Tibial nerve (tissue), 4 donors: ENCODE data around the gene UQCC3. TPM values are rescaled to one million over a fixed set of nuclear protein-coding genes. Genes with fewer than 3 reads are reported as not detected.
"Not testable (repeated sequence)": the region's sequence is repeated elsewhere in the genome, so short reads cannot be mapped to it uniquely, and the experiment has no call there.

Experiments used
- DNase-seq, 2 donors: peaks; one replicate each; pipeline ENCODE4 v3.0.0-alpha.2; 2019; ENCODE audit warnings: low spot score in 2 of 2
- H3K27ac ChIP-seq, 4 donors: fragments of 200-600 bp; sonication (generic) in 3 of 4; one replicate each; pipeline ENCODE4 v1.5.1; 2017 to 2019; ENCODE audit warnings: mild to moderate bottlenecking in 1 of 4
- H3K27me3 ChIP-seq, 2 donors: fragments of 200-600 bp; sonication (generic) in 1 of 2; one replicate each; pipeline versions ENCODE4 v1.5.1 to v1.6.0; 2017 to 2019
- H3K36me3 ChIP-seq, 3 donors: fragments of 200-600 bp; sonication (generic); one replicate each; pipeline ENCODE4 v1.5.1; 2018 to 2019
- H3K4me1 ChIP-seq, 4 donors: fragments of 200-600 bp; sonication (generic) in 3 of 4; one replicate each; pipeline ENCODE4 v1.5.1; 2017 to 2019
- H3K4me3 ChIP-seq, 4 donors: fragments of 200-600 bp; sonication (generic) in 3 of 4; one replicate each; pipeline ENCODE4 v1.5.1; 2017 to 2019; ENCODE audit warnings: mild to moderate bottlenecking in 1 of 4, moderate library complexity in 1 of 4
- H3K9me3 ChIP-seq, 4 donors: fragments of 200-600 bp; sonication (generic) in 3 of 4; one replicate each; pipeline ENCODE4 v1.5.1; 2017 to 2019
- CTCF ChIP-seq, 5 experiments: fragments of 200-600 bp in 3 of 5; fragments of 450-650 bp in 2 of 5; sonication (generic) in 3 of 5; IDR thresholded peaks; one replicate each; pipeline ENCODE4 v1.5.1; 2016 to 2019; ENCODE audit warnings: antibody characterized with exemption in 5 of 5, mild to moderate bottlenecking in 3 of 5, moderate library complexity in 2 of 5
- EP300 ChIP-seq, 2 donors: sonication (generic); formaldehyde crosslinking; IDR thresholded peaks; one replicate each; pipeline ENCODE4 v1.6.1; 2017; ENCODE audit warnings: antibody characterized with exemption in 2 of 2, mild to moderate bottlenecking in 1 of 2
- POLR2A ChIP-seq, 2 donors: fragments of 450-650 bp; IDR thresholded peaks; one replicate each; pipeline ENCODE4 v1.6.1; 2017; ENCODE audit warnings: antibody characterized with exemption in 2 of 2, mild to moderate bottlenecking in 2 of 2, moderate library complexity in 2 of 2
- WGBS, 2 donors: methylation state at CpG; one replicate each; pipeline ENCODE4 v1.1.5; 2018; 5-methylcytosine and 5-hydroxymethylcytosine counted together
- total RNA-seq, 4 donors: library from RNA; depleted of rRNA; stranded (reverse); fragments of >200 nt; gene quantifications; one replicate each; pipeline ENCODE4 v1.1.0, GENCODE V29; 2016

The UQCC3 gene
- total RNA-seq, 4 donors from 2014 or later = 7.6 to 22.2 (median 14.6) TPM

DNA sequence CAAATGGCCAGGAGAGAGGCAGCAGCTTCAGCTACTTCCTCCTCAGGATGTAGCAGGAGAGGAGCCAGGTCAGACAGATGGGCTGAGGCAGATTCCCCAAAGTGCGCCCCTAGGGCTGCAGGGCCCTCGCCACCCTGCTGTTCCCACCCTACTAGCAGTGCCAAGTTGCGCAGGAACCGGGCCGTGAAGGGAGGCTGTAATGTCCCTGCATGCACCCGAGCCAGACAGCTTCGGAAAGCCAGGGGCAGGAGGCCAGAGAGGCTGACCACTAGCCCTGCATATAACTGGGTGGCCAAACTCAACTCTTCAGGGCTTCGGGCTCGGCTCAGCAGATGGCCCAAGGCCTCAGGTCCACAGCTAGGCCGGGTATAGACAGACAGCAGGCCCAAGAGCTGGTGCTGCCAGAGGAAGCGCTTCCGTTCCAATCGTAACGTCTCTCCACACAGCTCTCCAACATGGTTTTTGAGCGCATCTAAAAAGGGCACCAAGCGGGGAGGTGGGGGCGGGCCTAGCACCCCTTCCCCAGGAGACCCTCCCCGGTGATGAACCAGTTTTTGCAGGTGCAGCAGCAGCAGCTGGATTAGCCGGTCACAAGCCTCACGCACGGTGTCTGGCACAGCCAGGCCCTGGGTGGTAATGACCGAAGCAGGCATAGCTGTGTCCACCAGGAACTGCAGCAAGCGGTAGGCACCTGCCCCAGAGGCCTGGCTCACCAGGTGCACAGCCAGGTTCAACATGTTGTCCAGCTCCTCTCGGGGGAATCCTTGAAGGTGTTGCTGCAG is 23.1 kb upstream of the UQCC3 start:
- 89 to 92% methylated on average over 21 to 24 of the region's 24 CpGs for WGBS, 2 donors
- no peak for TF ChIP-seq EP300 (IDR thresholded peaks at IDR 0.05)
- no peak for TF ChIP-seq CTCF (IDR thresholded peaks at IDR 0.05)
- TF ChIP-seq POLR2A (IDR thresholded peaks at IDR 0.05) = no peak
- H3K27ac ChIP-seq = no peak overlapping the region

GRCh38 chr11:62648967-62649364 is 22.5 kb upstream of the UQCC3 start:
- Histone ChIP-seq H3K27me3 (no peaks in the 10 kb centered on the region), H3K9me3 (no peaks in the 10 kb centered on the region), H3K4me1 (peaks cover 0 to 50% (median 28%) of the 10 kb centered on the region in 4 donors), H3K4me3 (no peak overlapping the region), H3K27ac (no peak overlapping the region), H3K36me3 (peaks cover 0 to 39% (median 4%) of the 10 kb centered on the region in 3 donors)
- WGBS, 2 donors = 90 to 92% methylated on average over 11 of the region's 11 CpGs
- no peak for TF ChIP-seq EP300 (IDR thresholded peaks at IDR 0.05)
- TF ChIP-seq POLR2A (IDR thresholded peaks at IDR 0.05) = no peak
- no peak for TF ChIP-seq CTCF (IDR thresholded peaks at IDR 0.05)
- no peak for DNase-seq

More for the DNA sequence above, 23.1 kb upstream of the UQCC3 start:
- DNase-seq = no peak
- Histone ChIP-seq H3K4me3 (no peak overlapping the region), H3K36me3 (peaks cover 0 to 45% (median 4%) of the 10 kb centered on the region in 3 donors), H3K4me1 (peaks cover 0 to 53% (median 28%) of the 10 kb centered on the region in 4 donors), H3K9me3 (no peaks in the 10 kb centered on the region), H3K27me3 (no peaks in the 10 kb centered on the region)

DNA sequence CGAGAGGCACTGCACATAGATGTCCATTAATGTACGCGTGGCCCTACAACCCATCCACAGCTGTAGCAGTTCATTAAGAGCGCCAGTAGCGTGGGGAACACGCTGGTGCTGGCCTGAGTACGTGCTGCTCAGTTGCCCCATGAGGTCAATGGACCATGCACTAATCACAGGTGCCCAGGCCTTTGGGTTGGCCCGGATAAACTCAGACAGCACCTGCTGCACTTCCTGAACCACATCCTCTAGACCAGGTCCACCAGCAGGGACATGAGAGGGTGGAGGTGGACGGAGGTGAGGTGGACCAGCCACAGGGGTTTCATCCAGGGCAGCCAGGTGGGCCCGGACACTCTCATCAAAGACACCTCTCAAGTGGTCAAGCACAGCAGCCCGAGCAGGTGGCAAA is 22.0 kb upstream of the UQCC3 start:
- H3K27me3 ChIP-seq = no peaks in the 10 kb centered on the region
- peaks cover 0 to 34% (median 4%) of the 10 kb centered on the region in 3 donors for H3K36me3 ChIP-seq
- no peak overlapping the region for H3K4me3 ChIP-seq
- no peaks in the 10 kb centered on the region for H3K9me3 ChIP-seq
- 91 to 92% methylated on average over 9 to 11 of the region's 11 CpGs for WGBS, 2 donors
- DNase-seq = no peak
- peaks cover 0 to 44% (median 28%) of the 10 kb centered on the region in 4 donors for H3K4me1 ChIP-seq
- H3K27ac ChIP-seq = no peak overlapping the region
- TF ChIP-seq EP300 (IDR thresholded peaks at IDR 0.05) (no peak), CTCF (IDR thresholded peaks at IDR 0.05) (no peak), POLR2A (IDR thresholded peaks at IDR 0.05) (no peak)

DNA sequence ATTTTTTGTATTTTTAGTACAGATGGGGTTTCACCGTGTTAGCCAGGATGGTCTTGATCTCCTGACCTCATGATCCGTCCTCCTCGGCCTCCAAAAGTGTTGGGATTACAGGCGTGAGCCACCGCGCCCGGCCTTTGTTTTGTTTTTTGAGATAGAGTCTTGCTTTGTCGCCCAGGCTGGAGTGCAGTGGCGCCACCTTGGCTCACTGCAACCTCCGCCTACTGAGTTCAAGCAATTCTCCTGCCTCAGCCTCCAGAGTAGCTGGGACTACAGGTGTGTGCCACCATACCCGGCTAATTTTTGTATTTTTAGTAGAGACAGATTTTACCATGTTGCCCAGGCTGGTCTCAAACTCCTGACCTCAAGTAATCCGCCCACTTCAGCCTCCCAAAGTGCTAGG is 21.2 kb upstream of the UQCC3 start:
- H3K27ac ChIP-seq, H3K27me3 ChIP-seq, H3K4me3 ChIP-seq, H3K9me3 ChIP-seq, DNase-seq: not testable (repeated sequence)
- H3K36me3 ChIP-seq = peaks cover 0 to 32% (median 4%) of the 10 kb centered on the region in 3 donors
- peaks cover 0 to 36% (median 22%) of the 10 kb centered on the region in 4 donors for H3K4me1 ChIP-seq
- 94 to 95% methylated on average over 12 of the region's 12 CpGs for WGBS, 2 donors

GRCh38 chr11:62652161-62653006 is 19.1 kb upstream of the UQCC3 start:
- no peak for DNase-seq
- Histone ChIP-seq H3K36me3 (peaks cover 0 to 31% (median 4%) of the 10 kb centered on the region in 3 donors), H3K27ac (peak overlapping the region; percentile 68 to 97 (median 94)), H3K27me3 (no peaks in the 10 kb centered on the region), H3K9me3 (no peaks in the 10 kb centered on the region), H3K4me1 (peaks cover 0 to 23% (median 13%) of the 10 kb centered on the region in 4 donors), H3K4me3 (peak overlapping the region; percentile 80 to 91 (median 88))
- WGBS, 2 donors = 37 to 39% methylated on average over 16 of the region's 16 CpGs
- TF ChIP-seq EP300 (IDR thresholded peaks at IDR 0.05) (no peak), POLR2A (IDR thresholded peaks at IDR 0.05) (no peak), CTCF (IDR thresholded peaks at IDR 0.05) (no peak)
